WTC11 (cell line): ENCODE results near the gene KLF1. TPM values are rescaled to one million over a fixed set of nuclear protein-coding genes. Genes with fewer than 3 reads are reported as not detected.
A peak's percentile ranks its signal among the peaks of the same experiment; 100 is the strongest.

ENCODE experiments used
- ATAC-seq: fragments of 200-7000 bp; cut with Tn5 transposase; 2 replicates; pipeline ENCODE4 v1.10.0; 2021; ENCODE audit warnings: mild to moderate bottlenecking, moderate library complexity
- CTCF ChIA-PET: fragments of 300-600 bp; sonication (Branson Sonifier 250); formaldehyde crosslinking; loops from one replicate; lab custom pipeline; 2021; ENCODE audit warnings: antibody characterized with exemption; lab: Charles Lee
- POLR2A ChIA-PET: fragments of 350-600 bp; sonication (Branson Sonifier 250); formaldehyde crosslinking; loops from one replicate; lab custom pipeline; 2021; ENCODE audit warnings: antibody characterized with exemption; lab: Charles Lee
- DNase-seq: peaks from one replicate; pipeline ENCODE4 v3.0.0; 2021; ENCODE audit warnings: low spot score
- H3K27ac Mint-ChIP-seq: 2 replicates; pipeline ENCODE4 v1.8.0; 2021; ENCODE audit warnings: mixed read lengths
- H3K27me3 Mint-ChIP-seq: 2 replicates; pipeline ENCODE4 v1.8.0; 2021; ENCODE audit warnings: low read depth, mild to moderate bottlenecking, moderate library complexity, mixed read lengths
- H3K36me3 Mint-ChIP-seq: 2 replicates; pipeline ENCODE4 v1.8.0; 2021; ENCODE audit warnings: mixed read lengths
- H3K4me1 Mint-ChIP-seq: 2 replicates; pipeline ENCODE4 v1.8.0; 2022; ENCODE audit warnings: mixed read lengths
- H3K4me3 Mint-ChIP-seq: 2 replicates; pipeline ENCODE4 v1.8.0; 2021; ENCODE audit warnings: mild to moderate bottlenecking, moderate library complexity, mixed read lengths
- H3K9me3 Mint-ChIP-seq: 2 replicates; pipeline ENCODE4 v1.8.0; 2021; ENCODE audit warnings: mixed read lengths
- CREM ChIP-seq: sonication (generic); formaldehyde crosslinking; IDR thresholded peaks from 2 replicates; pipeline ENCODE4 v1.8.1; 2022; ENCODE audit warnings: mild to moderate bottlenecking, missing genetic modification reagents, moderate library complexity
- ELF4 ChIP-seq: sonication (generic); formaldehyde crosslinking; IDR thresholded peaks from 2 replicates; pipeline ENCODE4 v1.8.1; 2022; ENCODE audit warnings: low read depth, mild to moderate bottlenecking, moderate library complexity, missing genetic modification reagents
- ERG ChIP-seq: fragments of 250-450 bp; sonication (Bioruptor Pico); IDR thresholded peaks from 2 replicates; pipeline ENCODE4 v1.8.0; 2021; ENCODE audit warnings: mild to moderate bottlenecking
- FOXJ3 ChIP-seq: sonication (generic); formaldehyde crosslinking; IDR thresholded peaks from 2 replicates; pipeline ENCODE4 v1.9.0; 2021; ENCODE audit warnings: missing genetic modification reagents, mild to moderate bottlenecking, borderline replicate concordance
- FOXK1 ChIP-seq: sonication (generic); formaldehyde crosslinking; IDR thresholded peaks from 2 replicates; pipeline ENCODE4 v1.8.0; 2022; ENCODE audit warnings: mild to moderate bottlenecking, moderate library complexity, missing genetic modification reagents
- GRHL2 ChIP-seq: fragments of 250-450 bp; sonication (Bioruptor Pico); IDR thresholded peaks from 2 replicates; pipeline ENCODE4 v1.8.0; 2022; ENCODE audit warnings: mild to moderate bottlenecking, moderate library complexity; ENCODE audit not compliant: insufficient replicate concordance, severe bottlenecking
- JUN ChIP-seq: sonication (generic); formaldehyde crosslinking; IDR thresholded peaks from 2 replicates; pipeline ENCODE4 v1.8.0; 2023; ENCODE audit warnings: mild to moderate bottlenecking, missing genetic modification reagents
- NFYB ChIP-seq: sonication (generic); formaldehyde crosslinking; conservative IDR thresholded peaks from 2 replicates; pipeline ENCODE4 v1.8.0; 2022; ENCODE audit warnings: low read depth, missing genetic modification reagents
- PRRX2 ChIP-seq: fragments of 250-450 bp; sonication (Bioruptor Pico); IDR thresholded peaks from 2 replicates; pipeline ENCODE4 v1.8.0; 2021; ENCODE audit warnings: mild to moderate bottlenecking
- ZNF281 ChIP-seq: sonication (generic); formaldehyde crosslinking; IDR thresholded peaks from 2 replicates; pipeline ENCODE4 v1.8.0; 2023; ENCODE audit warnings: mild to moderate bottlenecking, missing genetic modification reagents
- total RNA-seq: library from RNA; stranded (reverse); gene quantifications from 3 replicates; pipeline ENCODE4 v1.2.3, GENCODE V29; 2021
- TF ChIP-seq, protein P1 (sequence below): sonication (generic); formaldehyde crosslinking; IDR thresholded peaks from 2 replicates; pipeline ENCODE4 v1.8.1; 2022; ENCODE audit warnings: low read depth, mild to moderate bottlenecking, moderate library complexity, missing genetic modification reagents, borderline replicate concordance
- TF ChIP-seq, protein P2 (sequence below): sonication (generic); formaldehyde crosslinking; IDR thresholded peaks from 2 replicates; pipeline ENCODE4 v1.8.1; 2023; ENCODE audit warnings: mild to moderate bottlenecking, moderate library complexity, missing genetic modification reagents
- TF ChIP-seq, protein P3 (sequence below): sonication (generic); formaldehyde crosslinking; IDR thresholded peaks from 2 replicates; pipeline ENCODE4 v1.8.1; 2022; ENCODE audit warnings: mild to moderate bottlenecking, moderate library complexity, missing genetic modification reagents
- TF ChIP-seq, protein P4 (sequence below): sonication (generic); formaldehyde crosslinking; IDR thresholded peaks from 2 replicates; pipeline ENCODE4 v1.8.1; 2022; ENCODE audit warnings: missing genetic modification reagents, borderline replicate concordance
- TF ChIP-seq, protein P5 (sequence below): sonication (generic); formaldehyde crosslinking; IDR thresholded peaks from 2 replicates; pipeline ENCODE4 v1.8.1; 2023; ENCODE audit warnings: mild to moderate bottlenecking, missing genetic modification reagents
- TF ChIP-seq, protein P6 (sequence below): sonication (generic); formaldehyde crosslinking; IDR thresholded peaks from 2 replicates; pipeline ENCODE4 v1.8.0; 2022; ENCODE audit warnings: missing genetic modification reagents

The KLF1 gene
- total RNA-seq, 1 experiment from 2014 or later = 0.72 TPM

DNA sequence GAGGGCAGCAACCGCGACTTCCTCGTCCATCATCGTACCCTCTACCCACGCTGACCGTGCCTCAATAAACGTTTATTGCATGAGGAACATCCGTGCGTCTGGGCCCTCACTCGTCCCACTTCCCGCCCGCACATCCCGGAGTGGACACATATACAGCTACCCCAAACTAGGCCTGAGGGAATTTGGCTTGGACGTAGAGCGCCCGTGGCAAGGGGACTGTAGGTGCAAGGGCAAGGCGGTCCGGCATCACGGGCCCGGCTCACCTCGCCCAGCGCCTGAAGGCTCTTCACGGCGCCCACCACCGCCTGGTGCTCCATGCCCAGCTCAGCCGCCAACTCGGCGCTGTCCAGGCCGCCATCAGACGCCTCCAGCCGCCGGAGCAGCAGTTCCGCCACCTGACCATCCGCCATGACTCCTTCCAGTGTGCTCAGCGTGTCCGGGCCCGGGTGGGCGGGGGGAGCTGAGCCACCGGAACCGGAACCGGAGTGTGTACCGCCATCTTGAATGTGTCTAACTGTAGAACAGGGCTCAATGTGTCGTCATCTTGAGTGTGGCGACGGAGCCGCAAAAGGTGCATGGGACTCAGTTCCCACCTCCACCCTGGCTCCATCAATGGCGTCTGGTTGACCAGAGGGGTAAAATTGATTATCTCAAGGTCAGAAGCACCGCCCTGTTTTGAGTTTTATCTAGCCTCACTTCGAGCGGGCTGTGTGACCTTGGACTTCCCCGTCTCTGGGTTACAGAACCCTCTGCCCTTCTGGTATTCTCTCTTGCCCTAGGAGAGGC is 46.5 kb upstream of the KLF1 start, which contains the start of gene FARSA (continued):
- TF ChIP-seq, protein P1, sequence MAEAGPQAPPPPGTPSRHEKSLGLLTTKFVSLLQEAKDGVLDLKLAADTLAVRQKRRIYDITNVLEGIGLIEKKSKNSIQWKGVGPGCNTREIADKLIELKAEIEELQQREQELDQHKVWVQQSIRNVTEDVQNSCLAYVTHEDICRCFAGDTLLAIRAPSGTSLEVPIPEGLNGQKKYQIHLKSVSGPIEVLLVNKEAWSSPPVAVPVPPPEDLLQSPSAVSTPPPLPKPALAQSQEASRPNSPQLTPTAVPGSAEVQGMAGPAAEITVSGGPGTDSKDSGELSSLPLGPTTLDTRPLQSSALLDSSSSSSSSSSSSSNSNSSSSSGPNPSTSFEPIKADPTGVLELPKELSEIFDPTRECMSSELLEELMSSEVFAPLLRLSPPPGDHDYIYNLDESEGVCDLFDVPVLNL = no peak
- TF ChIP-seq FOXJ3 (CRISPR knock-in tag) (no peak), FOXK1 (peak; percentile 82), ELF4 (CRISPR knock-in tag) (no peak), NFYB (CRISPR knock-in tag) (no peak; the same call in 1 of the 2 replicates), ZNF281 (no peak), GRHL2 (no peak), ERG (no peak), CREM (CRISPR knock-in tag) (peak; percentile 63; the same call in 1 of the 2 replicates)
- TF ChIP-seq, protein P2, sequence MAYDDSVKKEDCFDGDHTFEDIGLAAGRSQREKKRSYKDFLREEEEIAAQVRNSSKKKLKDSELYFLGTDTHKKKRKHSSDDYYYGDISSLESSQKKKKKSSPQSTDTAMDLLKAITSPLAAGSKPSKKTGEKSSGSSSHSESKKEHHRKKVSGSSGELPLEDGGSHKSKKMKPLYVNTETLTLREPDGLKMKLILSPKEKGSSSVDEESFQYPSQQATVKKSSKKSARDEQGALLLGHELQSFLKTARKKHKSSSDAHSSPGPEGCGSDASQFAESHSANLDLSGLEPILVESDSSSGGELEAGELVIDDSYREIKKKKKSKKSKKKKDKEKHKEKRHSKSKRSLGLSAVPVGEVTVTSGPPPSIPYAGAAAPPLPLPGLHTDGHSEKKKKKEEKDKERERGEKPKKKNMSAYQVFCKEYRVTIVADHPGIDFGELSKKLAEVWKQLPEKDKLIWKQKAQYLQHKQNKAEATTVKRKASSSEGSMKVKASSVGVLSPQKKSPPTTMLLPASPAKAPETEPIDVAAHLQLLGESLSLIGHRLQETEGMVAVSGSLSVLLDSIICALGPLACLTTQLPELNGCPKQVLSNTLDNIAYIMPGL (CRISPR knock-in tag) = 0 out of 2 replicates have a peak, but pooled peaks have one; percentile 48
- TF ChIP-seq, protein P3, sequence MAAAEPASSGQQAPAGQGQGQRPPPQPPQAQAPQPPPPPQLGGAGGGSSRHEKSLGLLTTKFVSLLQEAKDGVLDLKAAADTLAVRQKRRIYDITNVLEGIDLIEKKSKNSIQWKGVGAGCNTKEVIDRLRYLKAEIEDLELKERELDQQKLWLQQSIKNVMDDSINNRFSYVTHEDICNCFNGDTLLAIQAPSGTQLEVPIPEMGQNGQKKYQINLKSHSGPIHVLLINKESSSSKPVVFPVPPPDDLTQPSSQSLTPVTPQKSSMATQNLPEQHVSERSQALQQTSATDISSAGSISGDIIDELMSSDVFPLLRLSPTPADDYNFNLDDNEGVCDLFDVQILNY (CRISPR knock-in tag) = no peak

GRCh38 chr19:12932392-12933286 is 45.6 kb upstream of the KLF1 start:
- ATAC-seq = no peak
- ChIA-PET CTCF (interaction anchor here (1.2 to 2.7 kb wide), 5 partner anchors 33 to 169 kb away, joined by 3 to 20 read pairs (median 4); no protein-coding TSS in a partner anchor), POLR2A (interaction anchor here (1.0 to 2.1 kb wide), 3 partner anchors 14 to 48 kb away, joined by 3 to 12 read pairs (median 3); partner anchors contain the start of gene GCDH)
- peak overlapping the region; percentile 89 for H3K27ac Mint-ChIP-seq
- no peak for DNase-seq
- H3K4me3 Mint-ChIP-seq = peak overlapping the region; percentile 99
- no peaks in the 10 kb centered on the region for H3K27me3 Mint-ChIP-seq
- H3K36me3 Mint-ChIP-seq = peaks cover 29% of the 10 kb centered on the region
- H3K9me3 Mint-ChIP-seq = no peaks in the 10 kb centered on the region
- peaks cover 27% of the 10 kb centered on the region for H3K4me1 Mint-ChIP-seq
- TF ChIP-seq, protein P4, sequence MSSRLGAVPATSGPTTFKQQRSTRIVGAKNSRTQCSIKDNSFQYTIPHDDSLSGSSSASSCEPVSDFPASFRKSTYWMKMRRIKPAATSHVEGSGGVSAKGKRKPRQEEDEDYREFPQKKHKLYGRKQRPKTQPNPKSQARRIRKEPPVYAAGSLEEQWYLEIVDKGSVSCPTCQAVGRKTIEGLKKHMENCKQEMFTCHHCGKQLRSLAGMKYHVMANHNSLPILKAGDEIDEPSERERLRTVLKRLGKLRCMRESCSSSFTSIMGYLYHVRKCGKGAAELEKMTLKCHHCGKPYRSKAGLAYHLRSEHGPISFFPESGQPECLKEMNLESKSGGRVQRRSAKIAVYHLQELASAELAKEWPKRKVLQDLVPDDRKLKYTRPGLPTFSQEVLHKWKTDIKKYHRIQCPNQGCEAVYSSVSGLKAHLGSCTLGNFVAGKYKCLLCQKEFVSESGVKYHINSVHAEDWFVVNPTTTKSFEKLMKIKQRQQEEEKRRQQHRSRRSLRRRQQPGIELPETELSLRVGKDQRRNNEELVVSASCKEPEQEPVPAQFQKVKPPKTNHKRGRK (CRISPR knock-in tag) = no peak
- TF ChIP-seq, protein P1 = no peak
- no peak for TF ChIP-seq PRRX2 (CRISPR knock-in tag)
- TF ChIP-seq, protein P5, sequence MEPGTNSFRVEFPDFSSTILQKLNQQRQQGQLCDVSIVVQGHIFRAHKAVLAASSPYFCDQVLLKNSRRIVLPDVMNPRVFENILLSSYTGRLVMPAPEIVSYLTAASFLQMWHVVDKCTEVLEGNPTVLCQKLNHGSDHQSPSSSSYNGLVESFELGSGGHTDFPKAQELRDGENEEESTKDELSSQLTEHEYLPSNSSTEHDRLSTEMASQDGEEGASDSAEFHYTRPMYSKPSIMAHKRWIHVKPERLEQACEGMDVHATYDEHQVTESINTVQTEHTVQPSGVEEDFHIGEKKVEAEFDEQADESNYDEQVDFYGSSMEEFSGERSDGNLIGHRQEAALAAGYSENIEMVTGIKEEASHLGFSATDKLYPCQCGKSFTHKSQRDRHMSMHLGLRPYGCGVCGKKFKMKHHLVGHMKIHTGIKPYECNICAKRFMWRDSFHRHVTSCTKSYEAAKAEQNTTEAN (CRISPR knock-in tag) = no peak
- TF ChIP-seq JUN (CRISPR knock-in tag) = no peak
- TF ChIP-seq, protein P6, sequence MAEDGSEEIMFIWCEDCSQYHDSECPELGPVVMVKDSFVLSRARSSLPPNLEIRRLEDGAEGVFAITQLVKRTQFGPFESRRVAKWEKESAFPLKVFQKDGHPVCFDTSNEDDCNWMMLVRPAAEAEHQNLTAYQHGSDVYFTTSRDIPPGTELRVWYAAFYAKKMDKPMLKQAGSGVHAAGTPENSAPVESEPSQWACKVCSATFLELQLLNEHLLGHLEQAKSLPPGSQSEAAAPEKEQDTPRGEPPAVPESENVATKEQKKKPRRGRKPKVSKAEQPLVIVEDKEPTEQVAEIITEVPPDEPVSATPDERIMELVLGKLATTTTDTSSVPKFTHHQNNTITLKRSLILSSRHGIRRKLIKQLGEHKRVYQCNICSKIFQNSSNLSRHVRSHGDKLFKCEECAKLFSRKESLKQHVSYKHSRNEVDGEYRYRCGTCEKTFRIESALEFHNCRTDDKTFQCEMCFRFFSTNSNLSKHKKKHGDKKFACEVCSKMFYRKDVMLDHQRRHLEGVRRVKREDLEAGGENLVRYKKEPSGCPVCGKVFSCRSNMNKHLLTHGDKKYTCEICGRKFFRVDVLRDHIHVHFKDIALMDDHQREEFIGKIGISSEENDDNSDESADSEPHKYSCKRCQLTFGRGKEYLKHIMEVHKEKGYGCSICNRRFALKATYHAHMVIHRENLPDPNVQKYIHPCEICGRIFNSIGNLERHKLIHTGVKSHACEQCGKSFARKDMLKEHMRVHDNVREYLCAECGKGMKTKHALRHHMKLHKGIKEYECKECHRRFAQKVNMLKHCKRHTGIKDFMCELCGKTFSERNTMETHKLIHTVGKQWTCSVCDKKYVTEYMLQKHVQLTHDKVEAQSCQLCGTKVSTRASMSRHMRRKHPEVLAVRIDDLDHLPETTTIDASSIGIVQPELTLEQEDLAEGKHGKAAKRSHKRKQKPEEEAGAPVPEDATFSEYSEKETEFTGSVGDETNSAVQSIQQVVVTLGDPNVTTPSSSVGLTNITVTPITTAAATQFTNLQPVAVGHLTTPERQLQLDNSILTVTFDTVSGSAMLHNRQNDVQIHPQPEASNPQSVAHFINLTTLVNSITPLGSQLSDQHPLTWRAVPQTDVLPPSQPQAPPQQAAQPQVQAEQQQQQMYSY = no peak
